GM21576 (cell line): ENCODE data around the gene LILRB1.
"Not testable (repeated sequence)": the region's sequence is repeated elsewhere in the genome, so short reads cannot be mapped to it uniquely, and the experiment has no call there.

Experiments used
- ATAC-seq: cut with Tn5 transposase; IDR thresholded peaks from one replicate; pipeline ENCODE4 v1.9.1; 2021; ENCODE audit warnings: mild to moderate bottlenecking, moderate library complexity; ENCODE audit not compliant: unreplicated experiment

Gene LILRB1

GRCh38 chr19:54624934-54625730 is 5.2 kb upstream of the LILRB1 start:
- ATAC-seq = not testable (repeated sequence)

GRCh38 chr19:54626757-54627156 is 3.5 kb upstream of the LILRB1 start:
- ATAC-seq = no peak

- ATAC-seq = not testable (repeated sequence)
Observed at GRCh38 chr19:54627912-54628311, 2.4 kb upstream of the LILRB1 start.

- no peak for ATAC-seq
Observed at GRCh38 chr19:54630782-54631181, 498 bp downstream of the LILRB1 start.

GRCh38 chr19:54631489-54632337 is 1.4 kb downstream of the LILRB1 start:
- ATAC-seq = not testable (repeated sequence)

- ATAC-seq = not testable (repeated sequence)
Observed at GRCh38 chr19:54632517-54632916, 2.2 kb downstream of the LILRB1 start.

GRCh38 chr19:54633401-54633800 is 3.1 kb downstream of the LILRB1 start:
- no peak for ATAC-seq

GRCh38 chr19:54636081-54636480 is 5.8 kb downstream of the LILRB1 start:
- not testable (repeated sequence) for ATAC-seq

- no peak for ATAC-seq
Observed at GRCh38 chr19:54638683-54639082, 8.4 kb downstream of the LILRB1 start.

- not testable (repeated sequence) for ATAC-seq
Observed at GRCh38 chr19:54642953-54643352, 12.7 kb downstream of the LILRB1 start.

GRCh38 chr19:54643583-54643982 is 13.3 kb downstream of the LILRB1 start:
- ATAC-seq = not testable (repeated sequence)

- no peak for ATAC-seq
Observed at GRCh38 chr19:54644056-54644455, 13.8 kb downstream of the LILRB1 start.

GRCh38 chr19:54646331-54646841 is 16.1 kb downstream of the LILRB1 start:
- ATAC-seq = no peak

GRCh38 chr19:54648129-54648528 is 17.8 kb downstream of the LILRB1 start:
- no peak for ATAC-seq

GRCh38 chr19:54650108-54650655 is 19.9 kb downstream of the LILRB1 start:
- ATAC-seq = no peak

GRCh38 chr19:54653181-54653809 is 23.0 kb downstream of the LILRB1 start:
- ATAC-seq = no peak

GRCh38 chr19:54654447-54655321 is 24.4 kb downstream of the LILRB1 start:
- ATAC-seq = no peak

GRCh38 chr19:54659300-54659699 is 29.0 kb downstream of the LILRB1 start:
- ATAC-seq = no peak

- no peak for ATAC-seq
Observed at GRCh38 chr19:54660306-54660705, 30.0 kb downstream of the LILRB1 start.

- ATAC-seq = no peak
Observed at GRCh38 chr19:54660964-54661363, 30.7 kb downstream of the LILRB1 start.
